GM08714 (cell line): ENCODE results near the gene KRTDAP.
A peak's percentile ranks its signal among the peaks of the same experiment; 100 is the strongest.
"Not testable (repeated sequence)": the region's sequence is repeated elsewhere in the genome, so short reads cannot be mapped to it uniquely, and the experiment has no call there.

Experiments
- H3K4me3 ChIP-seq: fragments of 200-500 bp; sonication (Bioruptor generic); 2 replicates; pipeline ENCODE4 v1.5.1; 2014; ENCODE audit warnings: mild to moderate bottlenecking, low read length, inconsistent platforms
- ZNF274 ChIP-seq: IDR thresholded peaks from 2 replicates; pipeline ENCODE4 v1.6.1; 2012; ENCODE audit warnings: mild to moderate bottlenecking, low read depth, low read length

KRTDAP gene

DNA sequence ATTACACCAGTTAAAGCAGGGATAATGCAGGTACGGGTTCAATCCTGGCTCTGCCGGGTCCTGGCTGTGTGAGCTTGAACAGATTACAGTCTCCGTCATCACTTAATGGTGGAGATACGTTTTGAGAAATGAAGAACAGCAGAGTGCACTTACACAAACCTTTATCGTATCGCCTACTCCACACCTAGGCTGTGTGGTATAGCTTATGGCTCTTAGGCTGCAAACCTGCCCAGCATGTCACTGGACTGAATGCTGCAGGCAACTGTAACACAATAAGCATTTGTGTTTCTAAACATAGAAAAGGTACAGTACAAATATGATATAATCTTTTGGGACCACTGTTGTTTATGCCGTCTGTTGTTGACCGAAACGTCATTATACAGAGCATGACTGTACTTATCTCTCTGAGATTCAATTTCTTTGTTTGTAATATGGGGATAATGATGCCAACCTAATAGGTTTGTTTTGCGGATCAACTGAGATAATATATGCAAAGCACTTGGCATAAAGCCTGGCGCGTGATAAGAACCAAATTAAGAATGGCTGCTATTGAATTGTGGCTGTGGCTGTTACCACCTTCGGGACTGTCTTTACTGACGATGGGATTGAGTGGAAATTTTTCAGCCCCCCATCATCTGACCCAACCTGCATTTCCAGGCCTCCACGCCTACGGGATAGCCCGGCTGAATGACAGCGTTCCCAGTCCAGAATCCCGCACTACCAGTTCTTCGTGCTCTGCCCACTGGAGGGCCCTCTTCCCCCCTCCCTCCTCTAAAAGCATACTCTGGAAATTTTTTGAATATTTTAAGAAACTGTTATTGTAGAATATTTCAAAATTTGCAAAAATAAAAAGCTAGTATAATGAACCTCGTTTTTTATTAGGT is 11.2 kb downstream of the KRTDAP start:
- TF ChIP-seq ZNF274: no peak
- H3K4me3 ChIP-seq: no peak overlapping the region

DNA sequence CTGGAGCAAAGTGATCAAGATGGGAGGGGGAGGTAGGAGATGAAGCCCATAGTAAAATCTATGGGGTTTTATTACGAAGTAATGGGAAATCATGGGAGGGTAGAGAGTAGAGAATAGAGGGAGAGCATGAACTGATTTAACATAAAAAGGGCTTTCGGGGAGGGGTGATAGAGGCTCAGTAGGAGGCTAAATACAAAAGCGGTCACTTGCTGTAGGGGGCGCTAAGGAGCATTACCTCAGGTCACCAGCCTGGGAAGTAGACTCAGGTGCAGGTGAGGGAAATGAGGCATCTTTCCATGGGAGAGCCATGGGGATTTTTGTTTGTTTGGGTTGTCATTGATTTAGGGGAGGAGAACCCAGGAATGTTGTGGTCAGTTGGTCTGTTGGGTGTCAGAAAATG is 14.1 kb downstream of the KRTDAP start:
- H3K4me3 ChIP-seq: no peak overlapping the region
- no peak for TF ChIP-seq ZNF274

DNA sequence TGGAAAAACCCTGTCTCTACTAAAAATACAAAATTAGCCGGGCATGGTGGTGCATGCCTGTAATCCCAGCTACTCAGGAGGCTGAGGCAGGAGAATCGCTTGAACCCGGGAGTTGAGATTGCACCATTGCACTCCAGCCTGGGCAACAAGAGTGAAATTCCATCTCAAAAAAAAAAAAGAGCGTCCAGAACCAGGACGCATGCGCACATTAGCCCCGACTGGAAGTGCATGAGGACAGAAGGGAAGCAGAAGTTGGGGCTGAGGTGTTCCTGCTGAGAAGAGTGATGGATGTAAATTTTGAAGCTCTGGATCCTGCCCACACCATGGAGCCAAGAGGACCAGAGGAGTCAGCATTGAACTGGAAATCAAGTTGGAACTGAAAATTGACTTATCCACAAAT is 15.7 kb downstream of the KRTDAP start:
- H3K4me3 ChIP-seq: not testable (repeated sequence)

DNA sequence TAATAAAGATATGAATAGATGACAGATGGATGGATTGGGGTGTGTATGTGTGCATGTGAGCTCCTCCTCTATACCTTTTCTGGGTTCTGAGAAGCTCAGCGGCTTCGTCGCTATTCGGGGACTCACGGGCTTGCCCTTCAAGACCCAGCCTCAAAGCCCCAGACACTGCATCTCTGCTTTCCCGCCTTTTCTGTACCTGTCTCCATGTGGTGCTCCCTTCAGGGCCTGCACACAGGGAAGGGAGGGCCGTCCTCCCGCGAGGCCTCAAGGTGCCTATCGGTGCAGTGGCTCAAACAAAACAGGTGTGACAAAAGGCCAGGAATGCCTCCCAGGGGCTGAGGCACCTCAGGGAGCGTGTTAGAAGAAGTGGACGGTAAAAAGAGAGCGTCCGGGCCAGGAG is 16.2 kb downstream of the KRTDAP start:
- no peak overlapping the region for H3K4me3 ChIP-seq
- TF ChIP-seq ZNF274: no peak

DNA sequence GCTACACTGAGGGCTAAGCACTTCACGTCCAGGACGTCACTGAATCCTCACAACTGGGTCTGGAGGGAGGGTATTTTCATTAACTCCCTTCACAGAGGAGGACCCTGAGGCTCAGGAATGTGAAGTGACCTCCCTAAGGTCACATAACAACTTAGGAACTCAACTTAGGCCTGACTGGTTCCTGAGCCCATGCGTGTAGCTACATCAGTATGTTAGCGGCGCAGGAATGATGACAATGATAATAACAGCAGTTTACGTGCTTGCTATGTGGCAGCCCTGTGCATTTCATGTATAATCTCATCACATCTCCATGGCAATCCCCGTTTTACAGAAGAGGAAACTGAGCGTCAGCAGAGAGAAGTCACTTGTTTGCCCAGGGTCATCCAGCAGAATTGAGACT is 18.3 kb downstream of the KRTDAP start:
- H3K4me3 ChIP-seq: no peak overlapping the region
- TF ChIP-seq ZNF274: no peak

DNA sequence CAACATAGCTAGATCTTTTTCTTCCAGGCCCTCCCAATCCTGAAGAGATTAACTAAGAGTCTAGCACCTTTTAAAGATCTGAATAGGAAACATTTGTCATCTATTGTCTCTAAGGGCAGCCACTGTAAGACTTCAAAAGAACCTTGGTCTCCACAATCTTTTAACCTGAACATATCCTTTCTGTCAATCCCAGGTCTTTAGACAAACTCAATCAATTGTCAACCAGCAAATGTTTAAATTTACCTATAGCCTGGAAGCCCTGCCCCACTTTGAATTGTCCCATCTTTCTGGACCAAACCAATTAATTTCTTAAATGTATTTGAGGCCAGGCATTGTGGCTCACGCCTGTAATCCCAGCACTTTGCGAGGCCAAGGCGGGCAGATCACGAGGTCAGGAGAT is 19.2 kb downstream of the KRTDAP start:
- H3K4me3 ChIP-seq: not testable (repeated sequence)

DNA sequence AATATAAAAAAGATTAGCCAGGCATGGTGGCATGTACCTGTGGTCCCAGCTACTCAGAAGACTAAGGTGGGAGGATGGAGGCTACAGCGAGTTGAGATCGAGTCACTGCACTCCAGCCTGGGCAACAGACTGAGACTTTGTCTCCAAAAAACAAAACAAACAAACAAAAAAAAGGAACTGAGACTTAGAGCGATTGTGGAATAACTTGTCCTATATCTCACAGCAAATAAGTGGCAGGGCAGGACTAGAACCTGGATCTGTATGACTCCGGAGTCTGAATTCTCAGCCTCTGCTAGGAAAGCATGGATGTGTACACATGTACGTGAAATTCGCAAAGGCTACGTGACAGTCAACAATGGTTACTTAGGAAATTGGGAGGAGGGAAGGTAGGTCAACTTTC is 20.1 kb downstream of the KRTDAP start:
- H3K4me3 ChIP-seq: no peak overlapping the region
- TF ChIP-seq ZNF274: no peak

GRCh38 chr19:35468637-35469036 is 21.6 kb downstream of the KRTDAP start:
- no peak overlapping the region for H3K4me3 ChIP-seq
- no peak for TF ChIP-seq ZNF274

GRCh38 chr19:35466259-35466658 is 24.0 kb downstream of the KRTDAP start:
- TF ChIP-seq ZNF274: no peak
- no peak overlapping the region for H3K4me3 ChIP-seq

DNA sequence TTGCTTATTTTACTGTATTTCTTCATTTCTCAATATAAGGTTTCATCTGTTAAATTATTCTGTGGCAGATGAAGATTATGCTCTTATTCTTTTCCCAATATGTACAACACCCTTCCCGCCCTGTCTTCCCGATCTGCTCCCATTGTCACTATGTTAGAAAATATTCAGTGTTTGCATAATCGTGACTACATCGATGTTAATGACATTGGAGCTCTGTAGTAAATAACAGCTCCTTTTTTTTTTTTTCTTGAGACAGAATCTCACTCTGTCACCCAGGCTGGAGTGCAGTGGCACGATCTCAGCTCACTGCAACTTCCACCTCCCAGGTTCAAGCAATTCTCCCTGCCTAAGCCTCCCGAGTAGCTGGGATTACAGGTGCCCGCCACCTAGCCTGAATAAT is 27.3 kb downstream of the KRTDAP start:
- peak overlapping the region; percentile 26; the same call in 1 of the 2 replicates for H3K4me3 ChIP-seq

GRCh38 chr19:35462476-35462953 is 27.7 kb downstream of the KRTDAP start:
- TF ChIP-seq ZNF274: no peak
- H3K4me3 ChIP-seq: peak overlapping the region; percentile 47; the same call in 1 of the 2 replicates

DNA sequence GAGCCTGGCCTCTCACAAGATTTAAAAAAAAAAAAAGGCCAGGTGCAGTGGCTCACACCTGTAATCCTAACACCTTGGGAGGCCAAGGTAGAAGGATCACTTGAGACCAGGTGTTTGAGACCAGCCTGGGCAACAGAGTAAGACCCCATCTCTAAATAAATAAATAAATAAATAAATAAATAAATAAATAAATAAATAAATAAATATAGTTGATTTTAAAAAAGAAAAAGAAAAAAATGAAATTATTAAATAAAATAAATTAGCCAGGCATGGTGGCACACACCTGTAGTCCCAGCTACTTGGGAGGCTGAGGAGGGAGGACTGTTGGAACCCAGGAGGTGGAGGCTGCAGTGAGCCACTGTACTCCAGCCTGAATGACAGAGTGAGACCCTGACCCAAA is 28.5 kb downstream of the KRTDAP start:
- not testable (repeated sequence) for H3K4me3 ChIP-seq

DNA sequence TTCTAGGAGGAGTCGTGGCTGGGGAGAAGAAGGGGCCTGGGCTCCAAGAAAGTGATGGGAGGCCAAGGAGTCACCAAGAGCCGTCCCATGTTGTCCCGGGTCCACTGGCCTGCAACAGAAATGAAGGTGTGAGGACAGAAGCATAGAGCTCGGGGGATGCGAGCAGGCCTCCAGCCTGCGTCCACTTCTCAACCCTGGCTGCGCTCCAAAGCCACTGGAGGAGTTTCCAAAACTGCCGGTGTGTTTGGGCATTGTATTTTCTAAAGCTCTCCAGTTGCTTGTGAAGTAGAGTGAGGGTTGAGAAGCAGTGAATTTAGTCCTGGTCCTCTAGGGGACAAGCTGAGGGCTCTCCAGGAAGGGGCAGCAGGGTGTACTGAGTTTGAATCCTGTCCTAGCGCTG is 29.2 kb downstream of the KRTDAP start:
- TF ChIP-seq ZNF274: no peak
- H3K4me3 ChIP-seq: no peak overlapping the region

DNA sequence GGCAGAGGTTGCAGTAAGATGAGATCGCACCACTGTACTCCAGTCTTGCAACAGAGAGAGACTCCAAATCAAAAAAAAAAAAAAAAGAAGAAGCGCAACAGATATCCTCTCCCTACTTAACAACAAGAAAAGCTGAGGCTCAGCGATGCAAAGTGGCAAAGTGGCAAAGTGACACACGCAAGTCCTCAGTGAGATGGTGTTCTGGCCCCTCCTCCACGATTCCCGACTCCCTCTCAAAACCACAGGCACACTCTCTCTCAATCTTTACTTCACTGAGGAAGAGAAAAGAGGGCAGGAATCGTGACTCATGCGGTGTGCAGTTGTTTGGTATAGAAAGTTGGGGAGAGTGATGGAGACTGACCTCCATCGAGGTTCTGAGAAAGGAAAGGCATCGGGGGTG is 29.7 kb downstream of the KRTDAP start:
- no peak for TF ChIP-seq ZNF274
- no peak overlapping the region for H3K4me3 ChIP-seq

GRCh38 chr19:35459414-35460082 is 30.7 kb downstream of the KRTDAP start:
- H3K4me3 ChIP-seq: peak overlapping the region; percentile 8; the same call in 1 of the 2 replicates
- no peak for TF ChIP-seq ZNF274
